Stimulated activated CD4-positive, alpha-beta T cell treated with anti-CD3 and anti-CD28 coated beads, Interleukin-15, amount 100 ng/mL, for 48 hours (primary cell): ENCODE results near the gene WFDC1.
A peak's percentile ranks its signal among the peaks of the same experiment; 100 is the strongest.

Source experiments
- DNase-seq, 2 donors: peaks; one replicate each; pipeline ENCODE4 v3.0.0-alpha.2; 2020; ENCODE audit warnings: low read depth in 2 of 2

WFDC1 gene

DNA sequence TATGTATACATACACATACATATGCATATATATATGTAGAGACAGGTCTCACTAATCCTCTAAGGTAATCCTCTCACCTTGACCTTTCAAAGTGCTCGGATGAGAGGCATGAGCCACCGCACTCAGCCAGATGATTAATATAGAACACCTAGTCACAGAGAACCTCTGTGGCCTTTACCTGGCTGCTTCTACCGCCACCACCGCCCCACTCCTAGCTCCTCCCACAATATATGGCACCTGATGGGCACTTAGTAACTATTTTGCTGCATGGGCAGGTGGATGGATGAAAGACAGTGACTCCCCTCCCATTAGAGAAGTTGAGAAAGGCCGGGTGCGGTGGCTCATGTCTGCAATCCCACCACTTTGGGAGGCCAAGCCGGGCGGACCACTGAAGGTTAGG is 57.0 kb downstream of the WFDC1 start:
- no peak for DNase-seq

DNA sequence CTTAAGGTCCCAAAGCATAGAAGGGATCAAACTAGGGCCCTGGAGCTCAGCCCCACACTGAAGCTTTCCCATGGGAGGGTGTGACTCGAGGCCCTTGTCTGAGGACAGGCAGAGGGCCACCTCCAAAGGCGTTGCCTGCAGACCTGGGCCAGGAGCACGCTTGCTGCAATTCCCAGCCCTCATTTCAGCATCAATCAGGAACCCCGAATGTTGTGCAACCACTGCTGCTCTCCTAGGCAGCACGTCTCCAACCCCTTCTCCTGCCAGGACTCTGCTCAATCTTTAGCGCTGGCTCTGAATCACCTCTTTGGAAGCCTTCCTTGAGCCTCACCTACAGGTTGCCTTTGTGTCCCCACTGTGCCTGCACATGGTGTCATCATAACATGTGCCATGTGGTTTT is 59.6 kb downstream of the WFDC1 start:
- DNase-seq = no peak

DNA sequence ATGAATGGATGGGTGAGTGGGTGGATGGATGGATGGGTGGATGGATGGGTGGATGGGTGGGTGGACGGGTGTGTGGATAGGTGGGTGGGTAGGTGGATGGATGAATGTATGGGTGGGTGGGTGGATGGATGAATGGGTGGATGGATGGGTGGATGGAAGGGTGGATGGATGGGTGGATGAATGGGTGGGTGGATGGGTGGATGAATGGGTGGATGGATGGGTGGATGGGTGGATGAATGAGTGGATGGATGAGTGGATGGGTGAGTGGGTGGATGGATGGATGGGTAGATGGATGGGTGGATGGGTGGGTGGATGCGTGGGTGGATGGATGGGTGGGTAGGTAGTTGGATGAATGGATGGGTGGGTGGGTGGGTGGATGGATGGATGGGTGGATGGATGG is 60.5 kb downstream of the WFDC1 start:
- DNase-seq = no peak

DNA sequence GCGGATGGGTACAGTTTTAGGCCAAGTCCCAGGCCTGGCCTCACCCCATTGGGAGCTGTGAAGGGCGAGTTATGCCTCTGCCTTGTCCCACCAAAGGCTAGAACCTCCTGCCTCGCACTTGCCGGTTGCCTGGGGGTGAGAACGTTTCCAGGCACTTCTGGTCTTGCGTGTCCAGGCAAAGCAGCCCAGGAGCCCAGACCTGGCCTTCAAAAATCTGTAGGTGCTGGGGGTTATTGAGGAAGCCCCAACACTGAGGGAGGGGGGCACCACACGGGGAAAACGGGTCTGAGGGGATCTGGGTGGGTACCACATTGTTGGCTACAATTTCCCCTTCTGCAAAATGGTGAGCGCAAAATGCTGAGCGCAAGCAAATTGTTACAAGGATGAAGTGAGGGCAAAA is 61.5 kb downstream of the WFDC1 start:
- no peak for DNase-seq

DNA sequence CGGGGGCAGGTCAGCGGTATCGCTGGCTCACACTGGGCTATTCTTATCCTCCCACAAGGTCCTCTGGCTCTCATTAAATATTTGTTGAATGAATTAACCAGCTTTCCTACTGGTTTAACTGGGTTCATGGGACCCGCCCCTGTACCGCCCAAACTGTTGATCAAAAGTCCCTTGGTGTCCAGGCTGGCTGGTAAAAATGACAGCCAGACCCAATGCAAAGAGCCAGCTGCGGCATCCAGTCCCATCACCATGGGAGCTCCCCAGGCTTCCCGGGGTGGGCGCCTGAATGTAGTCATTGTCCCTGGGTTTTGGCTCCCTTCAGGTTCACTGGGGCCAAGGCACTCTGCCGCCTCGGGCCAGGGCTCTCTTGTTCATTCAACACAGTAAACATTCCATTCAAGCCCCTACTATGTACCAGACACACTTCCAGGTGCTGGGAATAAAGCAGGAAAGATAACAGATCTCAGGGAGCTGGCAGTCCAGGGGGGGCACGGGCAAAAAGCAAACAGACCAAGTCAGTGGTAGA is 62.0 kb downstream of the WFDC1 start:
- no peak for DNase-seq

DNA sequence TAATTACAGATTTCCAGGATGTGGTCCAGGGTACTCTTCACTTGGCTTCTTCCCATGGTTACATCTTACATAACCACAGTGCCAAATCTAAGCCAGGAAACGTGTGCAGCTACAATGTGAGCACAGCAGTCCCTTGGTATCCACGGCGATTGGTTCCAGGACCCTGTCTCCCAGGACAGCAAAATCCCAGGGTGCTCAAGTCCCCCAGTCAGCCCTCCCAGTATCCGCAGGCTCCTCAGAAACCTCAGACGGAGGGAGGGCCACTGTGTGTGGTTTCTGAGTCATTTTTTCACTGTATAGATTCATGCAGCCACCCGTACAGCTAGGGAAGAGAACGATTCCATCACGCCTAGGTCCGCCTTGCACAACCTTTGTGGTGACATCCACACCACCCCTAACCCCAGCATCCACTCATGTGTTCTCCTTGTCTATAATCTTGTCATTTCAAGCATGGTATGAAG is 62.5 kb downstream of the WFDC1 start:
- DNase-seq = peak in 1 of 2 donors; percentile 6

DNA sequence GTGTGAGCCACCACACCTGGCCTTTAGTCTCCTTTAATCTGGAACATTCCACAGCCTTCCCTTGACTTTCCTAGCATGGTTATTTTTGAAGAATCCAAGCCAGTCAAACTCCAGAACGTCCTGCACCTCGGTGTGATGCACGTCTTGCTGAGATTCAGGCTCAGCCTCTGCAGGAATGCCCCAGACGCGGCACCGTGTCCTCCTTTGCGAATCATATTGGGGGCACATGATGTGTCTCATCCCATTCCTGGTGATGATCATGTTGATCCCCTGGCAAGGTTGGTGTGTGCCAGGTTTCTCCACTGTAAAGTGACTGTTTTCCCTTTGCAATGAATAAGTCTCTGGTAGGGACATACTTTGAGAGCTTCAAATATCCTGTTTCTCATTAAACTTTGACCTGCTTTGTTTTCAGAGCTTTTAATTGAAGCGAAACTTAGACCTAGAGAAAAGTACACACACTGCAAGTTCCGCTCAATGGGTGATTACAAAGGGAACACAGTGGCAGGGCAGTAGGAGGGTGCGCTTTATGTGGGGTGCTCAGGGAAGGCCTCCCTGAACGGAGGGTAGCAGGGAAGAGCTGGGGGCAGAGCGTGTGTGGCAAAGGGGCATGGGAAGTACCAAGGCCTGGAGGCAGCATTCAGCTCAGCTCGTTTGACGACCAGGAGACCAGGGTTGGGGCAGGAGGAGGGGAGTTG is 64.1 kb downstream of the WFDC1 start:
- no peak for DNase-seq

DNA sequence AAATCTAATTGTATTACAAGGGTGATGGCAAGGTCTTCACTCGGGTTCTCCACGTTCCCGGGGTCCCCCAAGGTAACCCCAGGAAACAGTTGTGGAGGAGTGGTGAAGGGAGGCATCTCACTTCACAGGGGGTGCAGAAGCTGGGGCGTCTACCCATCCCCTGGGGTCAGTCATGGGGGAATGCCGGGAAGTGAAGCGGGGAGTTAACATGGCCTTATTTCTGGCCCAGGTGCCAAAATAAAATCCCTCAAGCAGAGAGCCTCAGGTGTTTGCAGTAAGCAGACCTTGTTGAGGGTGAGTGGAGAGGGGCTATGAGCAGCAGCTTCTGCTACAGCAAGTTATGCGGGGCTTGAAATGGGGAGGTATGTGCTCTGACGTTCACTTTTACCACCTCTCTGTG is 64.6 kb downstream of the WFDC1 start:
- no peak for DNase-seq

DNA sequence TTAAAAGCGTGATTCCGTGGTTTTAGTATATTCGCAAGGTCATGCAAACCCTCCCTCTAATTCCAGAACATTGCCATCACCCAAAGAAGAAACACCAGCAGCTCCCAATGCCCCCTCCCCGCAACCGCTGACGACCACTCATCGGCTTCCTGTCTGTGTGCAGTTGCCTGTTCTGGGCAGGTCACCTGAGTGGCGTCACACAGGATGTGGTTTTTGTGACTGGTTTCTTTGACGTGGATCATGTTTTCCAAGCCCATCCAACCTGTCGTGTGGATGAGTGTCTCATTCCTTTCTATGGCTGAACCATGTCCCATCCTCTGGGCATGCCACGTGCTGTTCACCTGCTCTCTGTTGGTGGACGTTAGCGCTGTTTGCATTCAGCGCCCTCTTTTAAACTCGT is 65.5 kb downstream of the WFDC1 start:
- peak; percentile 30 to 53 for DNase-seq

DNA sequence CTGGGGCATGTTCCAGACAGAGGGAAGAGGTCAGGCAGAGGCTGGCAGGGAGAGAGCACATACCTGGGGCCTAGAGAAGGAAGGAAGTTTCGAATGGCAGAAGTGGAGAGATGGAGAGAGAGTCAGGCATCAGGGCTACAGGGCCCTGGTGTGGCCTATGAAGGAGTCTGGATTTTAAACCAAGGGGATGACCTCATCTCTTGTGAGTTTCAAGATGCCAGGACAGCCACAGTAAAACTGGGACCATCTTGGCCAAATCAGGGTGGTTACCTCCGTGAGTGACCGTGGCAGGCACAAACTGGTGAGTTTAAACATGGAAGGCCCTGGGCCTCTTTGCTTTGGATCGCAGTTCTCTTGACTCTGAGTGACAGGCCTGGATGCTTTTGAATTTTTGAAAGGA is 66.1 kb downstream of the WFDC1 start:
- no peak for DNase-seq

DNA sequence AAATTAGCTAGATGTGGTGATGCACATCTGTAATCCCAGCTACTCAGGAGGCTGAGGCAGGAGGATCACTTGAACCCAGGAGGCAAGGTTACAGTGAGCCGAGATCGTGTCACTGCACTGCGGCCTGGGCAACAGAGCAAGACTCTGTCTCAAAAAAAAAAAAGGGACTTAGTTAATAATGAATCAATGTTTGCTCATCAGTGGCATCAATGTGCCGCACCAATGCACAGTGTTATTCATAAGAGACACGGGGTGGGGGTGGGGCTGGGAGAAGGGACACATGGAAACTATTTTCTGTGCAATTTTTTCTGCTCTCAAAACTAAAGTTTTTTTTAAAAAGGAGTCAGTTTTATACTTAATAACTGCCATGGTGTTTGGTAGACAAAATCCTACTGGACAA is 66.9 kb downstream of the WFDC1 start:
- no peak for DNase-seq

DNA sequence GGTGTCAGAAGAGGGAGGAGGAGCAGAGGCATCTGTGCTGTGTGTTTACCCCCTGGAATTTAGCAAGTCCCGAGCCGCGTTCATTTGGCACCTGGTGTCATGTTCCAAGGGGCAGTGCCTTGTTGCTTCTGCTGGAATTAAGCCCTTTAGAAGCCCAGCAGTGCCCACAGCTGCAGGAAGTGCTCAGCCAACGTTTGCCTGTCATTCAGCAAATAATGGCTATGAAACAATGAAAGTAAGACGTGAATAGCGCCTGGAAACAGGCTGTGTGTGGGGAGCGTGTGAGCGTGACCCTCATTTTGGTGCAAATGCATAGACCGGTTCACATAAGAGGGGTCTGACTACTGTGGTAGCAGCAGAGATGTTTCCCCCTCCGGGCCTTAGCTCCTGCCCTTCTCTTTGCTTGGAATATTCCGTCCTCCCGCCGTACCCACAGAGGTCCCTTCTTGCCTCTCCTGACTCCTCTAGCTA is 67.8 kb downstream of the WFDC1 start:
- DNase-seq = no peak

DNA sequence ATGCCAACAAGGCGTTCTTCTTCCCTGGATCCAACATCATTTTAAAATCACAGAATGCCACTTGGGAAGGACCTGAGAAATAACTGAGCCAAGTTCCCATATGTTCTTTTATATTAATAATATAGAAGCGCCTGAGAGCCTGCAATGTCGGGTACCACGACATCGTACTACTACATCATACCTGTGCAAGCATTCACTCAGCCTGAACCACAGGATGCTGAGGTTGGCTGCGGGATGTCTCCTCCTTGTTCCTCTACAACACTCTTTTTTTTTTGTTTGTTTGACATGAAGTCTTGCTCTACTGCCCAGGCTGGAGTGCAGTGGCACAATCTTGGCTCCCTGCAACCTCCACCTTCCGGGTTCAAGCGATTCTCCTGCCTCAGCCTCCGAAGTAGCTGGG is 71.5 kb downstream of the WFDC1 start:
- DNase-seq = no peak

DNA sequence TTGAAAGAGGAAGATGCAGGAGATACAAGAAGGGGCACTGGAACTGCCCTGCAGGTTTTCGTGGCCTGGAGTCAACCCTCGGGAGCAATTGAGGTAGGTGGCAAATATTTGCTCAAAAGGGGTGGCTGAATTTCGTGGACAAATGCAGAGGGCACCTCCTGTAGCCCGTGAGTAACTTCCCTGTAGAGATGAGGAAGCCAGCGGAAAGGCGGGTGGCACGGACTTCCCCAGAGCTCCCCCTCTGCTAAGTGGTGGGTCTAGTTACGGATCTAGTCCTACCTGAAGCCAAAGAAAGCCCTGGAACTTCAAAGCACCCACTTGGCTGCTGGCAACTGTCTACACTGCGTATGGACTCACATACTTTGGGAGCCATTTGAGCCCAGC is 72.6 kb downstream of the WFDC1 start:
- no peak for DNase-seq

DNA sequence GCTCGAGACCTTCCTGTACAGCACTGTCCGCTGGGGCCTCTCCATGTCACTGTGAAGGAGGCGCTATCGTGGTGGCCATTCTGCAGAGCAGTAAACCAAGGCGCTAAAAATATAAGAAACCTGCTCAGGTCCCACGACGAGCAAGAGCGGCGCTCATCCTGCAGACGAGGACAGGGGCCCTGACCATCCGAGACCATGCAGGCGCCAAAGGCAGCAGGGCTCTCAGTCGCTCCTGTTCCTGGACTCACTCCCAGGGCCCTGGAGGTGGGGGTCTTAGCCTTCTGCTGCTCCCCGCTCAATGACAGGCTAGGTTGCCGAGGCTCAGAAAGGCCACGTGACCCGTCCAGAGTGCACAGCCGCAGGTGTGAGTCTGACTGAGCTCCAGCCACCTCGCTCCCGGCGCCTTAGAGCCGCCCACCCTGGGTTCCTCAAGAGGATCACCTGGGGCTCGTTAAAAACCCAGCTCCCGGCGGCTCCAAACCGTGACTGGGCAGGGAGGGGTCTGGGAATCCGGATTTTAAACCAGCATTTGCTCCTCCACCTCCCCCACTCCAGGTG is 73.2 kb downstream of the WFDC1 start:
- no peak for DNase-seq

DNA sequence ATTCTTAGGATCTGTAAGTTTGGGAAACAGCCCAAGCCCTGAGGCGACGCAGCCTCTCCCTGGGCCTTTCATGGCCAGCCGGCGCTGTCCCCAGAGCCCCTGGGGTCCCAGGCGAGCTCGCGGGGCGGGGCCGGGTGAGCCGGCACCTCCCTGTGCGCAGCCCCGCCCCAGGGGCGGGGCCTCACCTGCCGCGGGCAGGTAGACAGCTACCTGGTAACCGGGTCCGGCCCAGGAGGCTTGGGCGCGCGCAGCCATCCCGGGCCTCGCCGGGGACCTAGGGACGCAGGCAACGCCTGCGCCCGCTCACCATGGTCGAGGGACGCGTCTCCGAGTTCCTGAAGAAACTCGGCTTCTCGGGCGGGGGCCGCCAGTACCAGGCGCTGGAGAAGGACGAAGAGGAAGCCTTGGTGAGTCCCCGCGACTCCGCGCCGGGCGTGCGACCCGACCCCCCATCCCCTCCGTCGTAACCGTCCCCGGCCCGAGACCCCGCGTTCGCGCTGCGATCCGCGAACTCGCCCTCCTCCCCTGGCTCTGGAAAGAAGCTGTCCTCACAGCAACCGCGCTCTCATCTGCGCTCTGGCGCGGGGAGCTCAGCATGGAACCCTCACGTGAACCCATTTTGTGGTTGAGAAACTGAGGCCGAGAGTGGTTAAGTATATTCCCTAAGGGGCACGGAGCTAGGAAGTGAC is 73.8 kb downstream of the WFDC1 start, which contains the start of gene ATP2C2:
Gene ATP2C2 (plus strand): TSS at position 231 of the 689 bp plus-strand sequence. CDS start 78 bp downstream, at position 309.
- DNase-seq = no peak

DNA sequence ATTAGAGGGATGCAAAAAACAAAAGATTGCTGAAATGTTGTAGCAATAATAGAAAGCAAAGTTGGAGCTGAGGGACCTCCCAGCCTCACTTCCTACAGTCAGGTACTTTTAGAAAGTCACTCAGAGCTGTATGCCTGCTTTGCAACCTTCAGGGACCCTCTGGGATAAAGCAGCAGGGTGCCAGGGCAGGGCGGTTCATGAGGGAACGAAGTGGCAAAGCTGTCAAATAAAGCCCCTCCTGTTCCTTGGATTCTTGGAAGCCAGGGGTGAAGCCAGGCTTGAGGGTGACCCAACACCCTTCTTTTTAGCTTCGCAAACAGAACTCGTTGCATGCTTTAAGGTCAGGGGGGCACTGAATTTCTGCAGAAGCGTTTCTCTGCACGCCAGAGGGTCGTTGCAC is 74.4 kb downstream of the WFDC1 start:
- DNase-seq = no peak

DNA sequence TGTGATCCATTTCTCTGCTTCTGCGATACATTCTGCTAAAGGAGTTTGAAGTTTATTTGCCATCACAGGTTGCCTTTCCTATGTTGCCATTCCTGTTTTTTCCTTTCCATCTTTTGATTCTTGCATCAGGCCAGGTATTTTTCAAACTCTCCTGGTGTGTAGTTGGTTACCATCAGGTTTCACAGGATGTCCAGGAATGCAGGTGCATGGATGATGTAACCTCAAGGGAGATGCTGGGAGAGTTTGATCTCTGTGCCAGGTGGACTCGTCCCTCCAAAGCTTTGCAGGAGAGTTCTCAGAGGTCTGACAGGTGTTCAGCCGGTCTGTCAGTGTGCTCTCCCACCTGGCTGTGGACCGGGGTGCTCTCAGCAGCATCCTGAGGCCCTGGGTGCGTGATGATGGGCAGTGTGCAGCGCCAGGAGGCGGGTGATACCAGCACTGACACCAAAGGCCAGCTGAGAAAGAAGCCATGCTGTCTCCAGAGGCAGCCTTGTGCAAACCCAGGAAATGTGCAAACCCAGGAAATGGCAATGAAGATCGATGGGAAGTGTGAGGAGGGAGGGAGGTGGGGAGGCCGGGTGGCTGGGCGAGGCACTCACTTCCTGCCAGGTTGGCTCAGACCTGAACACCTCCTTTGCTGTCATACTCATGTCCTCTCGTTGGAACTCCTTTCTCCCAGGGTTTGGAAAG is 75.4 kb downstream of the WFDC1 start:
- no peak for DNase-seq

DNA sequence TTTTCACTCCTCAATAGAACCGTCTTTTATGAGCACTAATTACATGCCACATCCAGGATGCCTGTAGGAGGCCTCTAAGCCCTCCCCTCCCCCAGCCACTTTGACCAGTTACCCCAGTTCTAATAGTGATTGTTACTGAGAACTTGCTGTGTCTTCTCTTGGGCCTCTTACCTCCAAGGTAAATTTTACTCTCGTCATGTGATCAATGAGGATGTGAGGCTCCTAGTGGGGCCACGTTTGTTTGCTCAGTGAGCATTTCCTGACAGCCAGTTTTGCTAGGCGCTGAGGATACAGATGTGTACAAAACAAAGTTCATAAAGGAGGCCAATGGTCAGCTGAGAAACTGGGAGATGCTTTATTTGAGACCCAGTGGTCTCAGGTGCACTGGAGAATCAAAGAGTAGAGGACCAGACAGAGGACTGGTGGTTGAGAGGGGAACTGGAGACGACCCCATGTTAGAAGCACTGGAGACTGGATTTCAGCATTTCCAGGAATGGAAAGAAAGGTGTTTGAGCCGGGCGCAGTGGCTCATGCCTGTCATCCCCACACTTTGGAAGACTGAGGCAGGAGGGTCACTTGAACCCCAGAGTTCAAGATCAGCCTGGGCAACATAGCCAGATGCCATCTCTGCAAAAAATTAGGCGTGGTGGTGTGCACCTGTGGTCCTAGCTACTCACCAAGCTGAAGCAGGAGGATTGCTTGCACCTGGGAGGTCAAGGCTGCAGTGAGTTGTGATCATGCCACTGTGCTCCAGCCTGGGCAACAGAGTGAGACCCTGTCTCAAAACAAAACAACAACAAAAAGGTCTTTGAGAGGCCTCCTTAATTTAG is 76.3 kb downstream of the WFDC1 start:
- no peak for DNase-seq

DNA sequence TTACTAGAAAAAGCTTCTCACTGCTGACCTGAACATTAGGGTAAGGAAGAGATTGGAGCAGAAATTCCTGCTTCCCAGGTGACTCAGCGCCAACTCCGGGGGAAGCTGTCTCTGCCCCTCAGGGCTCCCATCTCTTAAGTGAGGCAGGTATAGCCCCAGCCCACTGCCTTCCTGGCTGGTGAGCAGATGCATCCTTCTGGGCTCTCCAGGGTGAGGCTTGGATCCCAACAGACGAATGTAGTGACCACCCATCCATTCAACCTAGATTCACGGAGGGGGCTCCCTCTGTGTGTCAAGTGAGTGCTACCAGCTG is 76.8 kb downstream of the WFDC1 start:
- DNase-seq = no peak

DNA sequence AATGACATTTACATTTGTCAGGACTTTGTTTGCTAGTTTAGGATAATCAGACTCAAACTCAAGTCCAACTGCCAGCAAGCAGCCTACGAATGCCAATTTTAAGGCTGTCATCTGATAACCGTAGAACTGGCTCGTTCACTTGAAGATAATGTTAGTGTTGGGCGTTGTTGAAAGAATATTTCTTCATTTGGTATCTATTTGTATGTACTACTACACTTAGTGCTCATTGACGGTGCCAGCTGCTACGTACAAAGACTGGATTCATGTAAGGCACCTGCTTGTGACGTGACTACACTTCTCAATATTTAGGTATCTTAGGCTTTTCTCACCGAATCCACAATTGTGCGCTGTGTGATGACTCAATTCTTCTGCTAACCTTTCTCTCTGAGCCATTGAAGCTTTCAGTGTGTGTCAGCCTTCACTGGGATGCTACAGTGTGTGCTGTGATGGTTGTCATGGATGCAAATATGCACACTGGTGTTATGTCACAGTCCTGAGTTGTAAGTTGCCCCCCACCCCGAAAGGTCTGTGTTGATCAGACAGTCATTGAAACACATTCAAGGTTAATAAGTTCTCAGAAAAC is 79.3 kb downstream of the WFDC1 start:
- no peak for DNase-seq
